ENCODE results near the gene GTPBP1. TPM values are rescaled to one million over a fixed set of nuclear protein-coding genes. Genes with fewer than 3 reads are reported as not detected.

The GTPBP1 gene
- total and polyA plus RNA-seq, 8 donors: 42.3 to 51.0 (median 46.3) TPM

GRCh38 chr22:38768036-38768435 lies 62.3 kb downstream of the GTPBP1 start:
- Histone ChIP-seq H3K4me1 (no peaks in the 10 kb centered on the region), H3K27me3 (peaks cover 0 to 12% of the 10 kb centered on the region in 2 donors), H3K4me3 (no peak overlapping the region), H3K27ac (no peak overlapping the region), H3K36me3 (no peaks in the 10 kb centered on the region), H3K9me3 (no peaks in the 10 kb centered on the region)
- peak in 1 of 4 donors; percentile 53 for DNase-seq
- no peak for TF ChIP-seq CTCF (IDR thresholded peaks at IDR 0.05)
- intact Hi-C loops (cut with DNase I): no loop called here
- ATAC-seq: no peak

GRCh38 chr22:38770257-38770949 lies 64.7 kb downstream of the GTPBP1 start:
- DNase-seq: no peak
- ATAC-seq: no peak
- H3K4me1 ChIP-seq: no peaks in the 10 kb centered on the region
- no peaks in the 10 kb centered on the region for H3K36me3 ChIP-seq
- intact Hi-C loops (cut with DNase I): loop anchor here in 1 of 2 donors (10.0 kb wide), 1 partner anchor 234 kb away; no protein-coding TSS in a partner anchor
- no peak for TF ChIP-seq CTCF (IDR thresholded peaks at IDR 0.05)
- H3K27ac ChIP-seq: no peak overlapping the region
- peaks cover 0 to 9% of the 10 kb centered on the region in 2 donors for H3K27me3 ChIP-seq
- H3K9me3 ChIP-seq: no peaks in the 10 kb centered on the region
- no peak overlapping the region for H3K4me3 ChIP-seq

GRCh38 chr22:38772623-38772873 lies 66.8 kb downstream of the GTPBP1 start:
- Histone ChIP-seq H3K4me1 (no peaks in the 10 kb centered on the region), H3K9me3 (no peaks in the 10 kb centered on the region), H3K27ac (no peak overlapping the region), H3K36me3 (no peaks in the 10 kb centered on the region), H3K27me3 (no peaks in the 10 kb centered on the region), H3K4me3 (no peak overlapping the region)
- no peak for TF ChIP-seq CTCF (IDR thresholded peaks at IDR 0.05)
- ATAC-seq (no peak), DNase-seq (no peak)
- intact Hi-C loops (cut with DNase I): loop anchor here in 1 of 2 donors (10.0 kb wide), 1 partner anchor 232 kb away; no protein-coding TSS in a partner anchor

- no peak for TF ChIP-seq CTCF (IDR thresholded peaks at IDR 0.05)
- Histone ChIP-seq H3K27me3 (no peaks in the 10 kb centered on the region), H3K9me3 (no peaks in the 10 kb centered on the region), H3K4me1 (no peaks in the 10 kb centered on the region), H3K4me3 (no peak overlapping the region), H3K36me3 (peaks cover 0 to 4% of the 10 kb centered on the region in 2 donors), H3K27ac (no peak overlapping the region)
- DNase-seq (no peak), ATAC-seq (no peak)
- intact Hi-C loops (cut with DNase I): loop anchor here in 1 of 2 donors (10.0 kb wide), 1 partner anchor 231 kb away; no protein-coding TSS in a partner anchor
These were observed 67.7 kb downstream of the GTPBP1 start for GRCh38 chr22:38773363-38773946.

GRCh38 chr22:38774496-38775166 lies 68.9 kb downstream of the GTPBP1 start:
- Histone ChIP-seq H3K36me3 (peaks cover 0 to 14% of the 10 kb centered on the region in 2 donors), H3K4me3 (no peak overlapping the region), H3K4me1 (no peaks in the 10 kb centered on the region), H3K9me3 (no peaks in the 10 kb centered on the region), H3K27me3 (no peaks in the 10 kb centered on the region), H3K27ac (no peak overlapping the region)
- TF ChIP-seq CTCF (IDR thresholded peaks at IDR 0.05): no peak
- no peak for DNase-seq
- no peak for ATAC-seq
- intact Hi-C loops (cut with DNase I): loop anchor here in 1 of 2 donors (10.0 kb wide), 1 partner anchor 230 kb away; no protein-coding TSS in a partner anchor
